H9 (cell line): Measurements from ENCODE around the gene GCN1. TPM values are rescaled to one million over a fixed set of nuclear protein-coding genes. Genes with fewer than 3 reads are reported as not detected.
A peak's percentile ranks its signal among the peaks of the same experiment; 100 is the strongest.

Experiments used
- DNase-seq: peaks from one replicate; pipeline ENCODE4 v3.0.0-alpha.2; 2017
- H2AFZ ChIP-seq: one replicate; pipeline ENCODE4 v1.6.1; 2013; ENCODE audit warnings: mild to moderate bottlenecking, low read length, control low read depth, moderate library complexity
- H2AK5ac ChIP-seq: 2 replicates; pipeline ENCODE4 v1.6.1; 2013; ENCODE audit warnings: low read length, control low read depth, mixed read lengths; ENCODE audit not compliant: insufficient read length
- H2BK120ac ChIP-seq: one replicate; pipeline ENCODE4 v1.6.1; 2013; ENCODE audit warnings: low read depth, mild to moderate bottlenecking, low read length, control low read depth, inconsistent platforms; ENCODE audit not compliant: poor library complexity, severe bottlenecking
- H2BK12ac ChIP-seq: 2 replicates; pipeline ENCODE4 v1.6.1; 2013; ENCODE audit warnings: low read length, control low read depth, mixed read lengths, low read depth; ENCODE audit not compliant: insufficient read length
- H2BK15ac ChIP-seq: 2 replicates; pipeline ENCODE4 v1.6.1; 2013; ENCODE audit warnings: low read depth, low read length, control low read depth
- H2BK20ac ChIP-seq: one replicate; pipeline ENCODE4 v1.6.1; 2013; ENCODE audit warnings: low read depth, mild to moderate bottlenecking, low read length, control low read depth, inconsistent platforms; ENCODE audit not compliant: poor library complexity, severe bottlenecking
- H2BK5ac ChIP-seq: 2 replicates; pipeline ENCODE4 v1.6.1; 2013; ENCODE audit warnings: low read length, control low read depth, mixed read lengths; ENCODE audit not compliant: insufficient read length
- H3K14ac ChIP-seq: 2 replicates; pipeline ENCODE4 v1.6.1; 2013; ENCODE audit warnings: low read length, control low read depth; ENCODE audit not compliant: insufficient read depth
- H3K18ac ChIP-seq: 2 replicates; pipeline ENCODE4 v1.6.1; 2013; ENCODE audit warnings: low read depth, mild to moderate bottlenecking, mixed read lengths, low read length, control low read depth; ENCODE audit not compliant: insufficient read length
- H3K23ac ChIP-seq: 2 replicates; pipeline ENCODE4 v1.6.1; 2013; ENCODE audit warnings: low read length, control low read depth, mixed read lengths, low read depth; ENCODE audit not compliant: insufficient read length
- H3K23me2 ChIP-seq: 2 replicates; pipeline ENCODE4 v1.6.1; 2013; ENCODE audit warnings: low read depth, mild to moderate bottlenecking, mixed read lengths, low read length, control low read depth; ENCODE audit not compliant: insufficient read length, poor library complexity, severe bottlenecking
- H3K27ac ChIP-seq: 2 replicates; pipeline ENCODE4 v1.5.1; 2013; ENCODE audit warnings: low read length, control low read depth, mixed read lengths, low read depth; ENCODE audit not compliant: insufficient read length
- H3K27me3 ChIP-seq: 2 replicates; pipeline ENCODE4 v1.6.1; 2013; ENCODE audit warnings: low read length, control low read depth, inconsistent platforms; ENCODE audit not compliant: insufficient read depth
- H3K4ac ChIP-seq: 2 replicates; pipeline ENCODE4 v1.6.1; 2013; ENCODE audit warnings: low read depth, mild to moderate bottlenecking, control low read depth, inconsistent platforms, low read length, moderate library complexity
- H3K4me1 ChIP-seq: 2 replicates; pipeline ENCODE4 v1.6.1; 2013; ENCODE audit warnings: low read length, control low read depth, inconsistent platforms; ENCODE audit not compliant: insufficient read depth
- H3K4me2 ChIP-seq: 2 replicates; pipeline ENCODE4 v1.6.1; 2013; ENCODE audit warnings: low read length, control low read depth, mixed read lengths; ENCODE audit not compliant: insufficient read length, insufficient read depth
- H3K56ac ChIP-seq: 2 replicates; pipeline ENCODE4 v1.6.1; 2013; ENCODE audit warnings: low read depth, mild to moderate bottlenecking, mixed read lengths, low read length, control low read depth; ENCODE audit not compliant: insufficient read length
- H3K79me1 ChIP-seq: 2 replicates; pipeline ENCODE4 v1.6.1; 2013; ENCODE audit warnings: low read depth, mild to moderate bottlenecking, moderate library complexity, low read length, control low read depth, inconsistent platforms; ENCODE audit not compliant: insufficient read depth, poor library complexity, severe bottlenecking
- H3K79me2 ChIP-seq: 2 replicates; pipeline ENCODE4 v1.6.1; 2013; ENCODE audit warnings: low read length, control low read depth, inconsistent platforms; ENCODE audit not compliant: insufficient read depth
- H3K9ac ChIP-seq: 2 replicates; pipeline ENCODE4 v1.6.1; 2013; ENCODE audit warnings: low read length, control low read depth, mixed read lengths; ENCODE audit not compliant: insufficient read length; ENCODE audit errors: extremely low read depth
- H3K9me3 ChIP-seq: one replicate; pipeline ENCODE4 v1.6.1; 2013; ENCODE audit warnings: low read depth, low read length, inconsistent platforms; ENCODE audit not compliant: control insufficient read depth
- H3T11ph ChIP-seq: one replicate; pipeline ENCODE4 v1.6.1; 2013; ENCODE audit warnings: mild to moderate bottlenecking, low read length, control low read depth, inconsistent platforms
- H4K20me1 ChIP-seq: one replicate; pipeline ENCODE4 v1.6.1; 2013; ENCODE audit not compliant: control insufficient read depth, insufficient read length, insufficient read depth
- H4K5ac ChIP-seq: 2 replicates; pipeline ENCODE4 v1.6.1; 2013; ENCODE audit warnings: low read depth, mild to moderate bottlenecking, mixed read lengths, low read length, control low read depth; ENCODE audit not compliant: insufficient read length
- H4K8ac ChIP-seq: replicated peaks from 2 replicates; pipeline ENCODE4 v1.6.1; 2013; ENCODE audit warnings: low read length, control low read depth, mixed read lengths, low read depth; ENCODE audit not compliant: insufficient read length
- H4K91ac ChIP-seq: 2 replicates; pipeline ENCODE4 v1.6.1; 2013; ENCODE audit warnings: low read depth, mild to moderate bottlenecking, moderate library complexity, mixed read lengths, low read length, control low read depth; ENCODE audit not compliant: insufficient read length
- H3K27ac Mint-ChIP-seq, 3 experiments: 2 replicates in 2 of 3; 3 replicates in 1 of 3; pipeline ENCODE4 v1.8.0; 2020 to 2021; ENCODE audit warnings: mixed read lengths in 3 of 3, mild to moderate bottlenecking in 1 of 3, moderate library complexity in 1 of 3
- H3K27me3 Mint-ChIP-seq: 2 replicates; pipeline ENCODE4 v1.8.0; 2021; ENCODE audit warnings: low read depth, mild to moderate bottlenecking, moderate library complexity, mixed read lengths
- H3K36me3 Mint-ChIP-seq, 3 experiments: 2 replicates in 2 of 3; 3 replicates in 1 of 3; pipeline ENCODE4 v1.8.0; 2020 to 2021; ENCODE audit warnings: low read depth in 3 of 3, mixed read lengths in 3 of 3; ENCODE audit not compliant: insufficient read depth in 1 of 3
- H3K4me1 Mint-ChIP-seq, 2 experiments: 2 replicates each; pipeline ENCODE4 v1.8.0; 2020; ENCODE audit warnings: mixed read lengths in 2 of 2
- H3K4me3 Mint-ChIP-seq, 2 experiments: 2 replicates in 1 of 2; 3 replicates in 1 of 2; pipeline ENCODE4 v1.8.0; 2020 to 2021; ENCODE audit warnings: mild to moderate bottlenecking in 2 of 2, mixed read lengths in 2 of 2, moderate library complexity in 1 of 2
- H3K9me3 Mint-ChIP-seq, 2 experiments: 2 replicates in 1 of 2; 3 replicates in 1 of 2; pipeline ENCODE4 v1.8.0; 2020; ENCODE audit warnings: mild to moderate bottlenecking in 2 of 2, mixed read lengths in 2 of 2, moderate library complexity in 1 of 2
- WGBS: extraction: QIAGEN DNeasy Blood & Tissue Kit; methylation state at CpG from one replicate; pipeline ENCODE4 v1.1.7; 2013; ENCODE audit warnings: missing lambda C conversion rate, low lambda C conversion rate, mixed read lengths; ENCODE audit not compliant: insufficient read length; ENCODE audit errors: extremely low coverage; 5-methylcytosine and 5-hydroxymethylcytosine counted together
- total RNA-seq: library from RNA; stranded (reverse); gene quantifications from 2 replicates; pipeline ENCODE4 v1.2.1, GENCODE V29; 2021
- TF ChIP-seq, protein P1 (sequence below): fragments of 200-600 bp; sonication (generic); conservative IDR thresholded peaks from 3 replicates; pipeline ENCODE4 v1.8.0; 2021; ENCODE audit warnings: antibody characterized with exemption, mild to moderate bottlenecking

Gene GCN1
- total RNA-seq, 1 experiment from 2014 or later = 137 TPM

DNA sequence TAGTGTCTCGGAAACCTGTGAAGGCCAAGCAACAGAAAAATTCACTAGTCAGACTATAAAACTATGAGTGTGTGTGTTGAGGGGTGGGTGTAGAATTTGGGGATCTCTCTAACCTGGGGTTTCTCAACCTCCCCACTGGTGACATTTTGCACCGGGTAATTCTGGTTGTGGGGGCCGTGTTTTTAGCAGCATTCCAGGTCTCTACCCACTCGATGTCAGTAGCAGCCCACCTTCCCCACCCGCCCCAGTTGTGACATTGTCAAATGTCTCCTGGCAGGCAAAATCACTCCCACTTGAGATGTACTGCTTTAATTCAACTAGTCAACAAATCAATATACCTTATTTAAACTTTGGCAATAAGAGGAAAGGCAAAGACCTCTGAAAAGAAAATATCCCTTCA lies 4.1 kb downstream of the GCN1 start:
- TF ChIP-seq, protein P1, sequence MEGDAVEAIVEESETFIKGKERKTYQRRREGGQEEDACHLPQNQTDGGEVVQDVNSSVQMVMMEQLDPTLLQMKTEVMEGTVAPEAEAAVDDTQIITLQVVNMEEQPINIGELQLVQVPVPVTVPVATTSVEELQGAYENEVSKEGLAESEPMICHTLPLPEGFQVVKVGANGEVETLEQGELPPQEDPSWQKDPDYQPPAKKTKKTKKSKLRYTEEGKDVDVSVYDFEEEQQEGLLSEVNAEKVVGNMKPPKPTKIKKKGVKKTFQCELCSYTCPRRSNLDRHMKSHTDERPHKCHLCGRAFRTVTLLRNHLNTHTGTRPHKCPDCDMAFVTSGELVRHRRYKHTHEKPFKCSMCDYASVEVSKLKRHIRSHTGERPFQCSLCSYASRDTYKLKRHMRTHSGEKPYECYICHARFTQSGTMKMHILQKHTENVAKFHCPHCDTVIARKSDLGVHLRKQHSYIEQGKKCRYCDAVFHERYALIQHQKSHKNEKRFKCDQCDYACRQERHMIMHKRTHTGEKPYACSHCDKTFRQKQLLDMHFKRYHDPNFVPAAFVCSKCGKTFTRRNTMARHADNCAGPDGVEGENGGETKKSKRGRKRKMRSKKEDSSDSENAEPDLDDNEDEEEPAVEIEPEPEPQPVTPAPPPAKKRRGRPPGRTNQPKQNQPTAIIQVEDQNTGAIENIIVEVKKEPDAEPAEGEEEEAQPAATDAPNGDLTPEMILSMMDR = no peak
- Histone ChIP-seq H2BK20ac (no peak overlapping the region), H2AFZ (no peak overlapping the region), H3K9me3 (no peaks in the 10 kb centered on the region), H3T11ph (no peak overlapping the region), H2AK5ac (no peak overlapping the region), H4K5ac (no peak overlapping the region), H2BK5ac (no peak overlapping the region), H3K4ac (no peak overlapping the region), H3K9ac (no peak overlapping the region), H3K23me2 (peaks cover 3% of the 10 kb centered on the region), H2BK15ac (no peak overlapping the region), H3K79me2 (peaks cover 16% of the 10 kb centered on the region; the same call in 1 of the 2 replicates), H3K56ac (no peak overlapping the region), H3K23ac (no peak overlapping the region), H3K4me1 (peaks cover 3% of the 10 kb centered on the region; the same call in 1 of the 2 replicates), H3K18ac (no peak overlapping the region), H3K27ac (no peak overlapping the region), H3K79me1 (peaks cover 4% of the 10 kb centered on the region), H4K8ac (no peak overlapping the region), H3K27me3 (no peaks in the 10 kb centered on the region), H3K14ac (no peak overlapping the region), H2BK12ac (no peak overlapping the region), H4K20me1 (no peaks in the 10 kb centered on the region), H4K91ac (no peak overlapping the region), H3K4me2 (no peak overlapping the region), H2BK120ac (no peak overlapping the region)
- Mint-ChIP-seq H3K4me1 (peaks cover 7 to 9% of the 10 kb centered on the region in 2 experiments; a peak in 3 of 4 replicates), H3K9me3 (no peaks in the 10 kb centered on the region), H3K4me3 (no peak overlapping the region), H3K36me3 (peaks cover 24 to 56% (median 46%) of the 10 kb centered on the region in 3 experiments), H3K27ac (0 out of 7 replicates have a peak overlapping the region, but pooled peaks of 1 of the 3 experiments have one; percentile 39), H3K27me3 (no peaks in the 10 kb centered on the region; the same call in 1 of the 2 replicates)
- WGBS = no CpG with 5 or more reads among the region's 5 CpGs
- no peak for DNase-seq
